SK-N-SH (cell line): ENCODE data around the gene CDH19. TPM values are rescaled to one million over a fixed set of nuclear protein-coding genes. Genes with fewer than 3 reads are reported as not detected.

ENCODE experiments used
- CTCF ChIA-PET: fragments of 300-600, 350-600 bp; formaldehyde crosslinking; extraction: SDS; loops from one replicate; lab custom pipeline; 2021; lab: Yijun Ruan, JAX
- POLR2A ChIA-PET: fragments of 350-600 bp; sonication (Branson Sonifier 250); formaldehyde crosslinking; extraction: SDS; loops from one replicate; lab custom pipeline; 2020; ENCODE audit warnings: antibody characterized with exemption, inconsistent platforms; lab: Yijun Ruan, JAX
- DNase-seq: peaks from one replicate; pipeline ENCODE4 v3.0.0; 2012
- H2AFZ ChIP-seq: fragments of 200-600 bp; sonication (generic); 2 replicates; pipeline ENCODE4 v1.8.1; 2016; ENCODE audit warnings: antibody characterized with exemption, mild to moderate bottlenecking, low read depth
- H3F3A ChIP-seq: fragments of 200-600 bp; sonication (generic); replicated peaks from 2 replicates; pipeline ENCODE3; 2016; ENCODE audit warnings: antibody characterized with exemption, mild to moderate bottlenecking; ENCODE audit not compliant: insufficient read depth
- H3K27ac ChIP-seq, 2 experiments: fragments of 200-500 bp in 1 of 2; fragments of 200-600 bp in 1 of 2; sonication (Bioruptor generic) in 1 of 2; sonication (generic), shearing (Covaris generic) in 1 of 2; 2 replicates each; pipeline versions ENCODE4 v1.5.1 to v1.6.1; 2014 to 2016; ENCODE audit warnings: low read depth in 2 of 2, inconsistent platforms in 1 of 2, low read length in 1 of 2, mild to moderate bottlenecking in 1 of 2, mixed read lengths in 1 of 2
- H3K27me3 ChIP-seq: fragments of 200-600 bp; sonication (generic), shearing (Covaris generic); 2 replicates; pipeline ENCODE4 v1.6.1; 2016; ENCODE audit warnings: mixed run types; ENCODE audit not compliant: insufficient read depth
- H3K36me3 ChIP-seq, 2 experiments: fragments of 200-500 bp in 1 of 2; fragments of 200-600 bp in 1 of 2; sonication (Bioruptor generic) in 1 of 2; sonication (generic) in 1 of 2; replicated peaks in 1 of 2; 2 replicates each; pipeline versions ENCODE3 to v1.5.1; 2014 to 2016; ENCODE audit warnings: low read length in 1 of 2, mild to moderate bottlenecking in 1 of 2; ENCODE audit not compliant: insufficient read depth in 2 of 2, control insufficient read depth in 1 of 2
- H3K4me1 ChIP-seq, 2 experiments: fragments of 200-500 bp in 1 of 2; fragments of 200-600 bp in 1 of 2; sonication (Bioruptor generic) in 1 of 2; sonication (generic), shearing (Covaris generic) in 1 of 2; 2 replicates each; pipeline versions ENCODE4 v1.5.1 to v1.6.1; 2014 to 2016; ENCODE audit warnings: low read depth in 1 of 2, low read length in 1 of 2, mixed run types in 1 of 2; ENCODE audit not compliant: insufficient read depth in 2 of 2, control insufficient read depth in 1 of 2
- H3K4me2 ChIP-seq: fragments of 200-600 bp; sonication (generic), shearing (Covaris generic); 2 replicates; pipeline ENCODE4 v1.6.1; 2017; ENCODE audit warnings: mixed run types
- H3K4me3 ChIP-seq, 2 experiments: fragments of 200-500 bp in 1 of 2; fragments of 200-600 bp in 1 of 2; sonication (Bioruptor generic) in 1 of 2; sonication (generic), shearing (Covaris generic) in 1 of 2; 2 replicates each; pipeline versions ENCODE4 v1.5.1 to v1.8.1; 2014 to 2016; ENCODE audit warnings: low read depth in 2 of 2, inconsistent platforms in 1 of 2, low read length in 1 of 2, mild to moderate bottlenecking in 1 of 2, mixed read lengths in 1 of 2, moderate library complexity in 1 of 2
- H3K79me2 ChIP-seq: fragments of 200-600 bp; sonication (generic); 2 replicates; pipeline ENCODE4 v1.8.1; 2017; ENCODE audit warnings: mild to moderate bottlenecking; ENCODE audit not compliant: insufficient read depth
- H3K9ac ChIP-seq: fragments of 200-600 bp; sonication (generic); 2 replicates; pipeline ENCODE4 v1.6.1; 2017; ENCODE audit warnings: mixed run types
- H3K9me2 ChIP-seq: fragments of 200-600 bp; sonication (generic); 2 replicates; pipeline ENCODE4 v1.6.1; 2017; ENCODE audit warnings: mixed run types
- H3K9me3 ChIP-seq: fragments of 200-600 bp; sonication (generic); 2 replicates; pipeline ENCODE4 v1.6.1; 2017; ENCODE audit warnings: mixed run types, mild to moderate bottlenecking, moderate library complexity
- H4K20me1 ChIP-seq: fragments of 200-600 bp; sonication (generic); 2 replicates; pipeline ENCODE4 v1.6.1; 2017; ENCODE audit warnings: mild to moderate bottlenecking, mixed run types; ENCODE audit not compliant: insufficient read depth
- ELF1 ChIP-seq: IDR thresholded peaks from 2 replicates; pipeline ENCODE4 v1.4.0; 2012
- EZH2phosphoT487 ChIP-seq: fragments of 200-600 bp; sonication (generic); IDR thresholded peaks from 2 replicates; pipeline ENCODE4 v1.6.1; 2017; ENCODE audit warnings: low read depth, mixed run types, mild to moderate bottlenecking, antibody characterized with exemption, moderate library complexity, borderline replicate concordance
- FOSL2 ChIP-seq: IDR thresholded peaks from 2 replicates; pipeline ENCODE4 v1.4.0; 2012; ENCODE audit warnings: low read depth, mild to moderate bottlenecking, moderate library complexity, borderline replicate concordance
- FOXJ3 ChIP-seq: sonication (generic); formaldehyde crosslinking; IDR thresholded peaks from 2 replicates; pipeline ENCODE4 v1.5.1; 2020; ENCODE audit warnings: mild to moderate bottlenecking, missing genetic modification reagents
- GABPA ChIP-seq: IDR thresholded peaks from 2 replicates; pipeline ENCODE4 v1.4.0; 2012; ENCODE audit warnings: low read depth, mild to moderate bottlenecking
- GATA2 ChIP-seq: sonication (generic); formaldehyde crosslinking; IDR thresholded peaks from 2 replicates; pipeline ENCODE4 v1.5.0; 2020; ENCODE audit warnings: mild to moderate bottlenecking, missing genetic modification reagents
- RCOR1 ChIP-seq: fragments of 150-350 bp; IDR thresholded peaks from 2 replicates; pipeline ENCODE4 v1.6.1; 2017; ENCODE audit warnings: antibody characterized with exemption, low read length
- RFX5 ChIP-seq: IDR thresholded peaks from 2 replicates; pipeline ENCODE4 v1.6.1; 2012; ENCODE audit warnings: mild to moderate bottlenecking, improper control_type of control experiment, low read length
- SMC3 ChIP-seq: IDR thresholded peaks from 2 replicates; pipeline ENCODE4 v1.6.1; 2012; ENCODE audit warnings: low read depth, low read length, improper control_type of control experiment
- TAF1 ChIP-seq: IDR thresholded peaks from 2 replicates; pipeline ENCODE4 v1.6.1; 2012; ENCODE audit warnings: low read depth, mild to moderate bottlenecking, low read length, moderate library complexity, borderline replicate concordance
- TEAD4 ChIP-seq: IDR thresholded peaks from 2 replicates; pipeline ENCODE4 v1.4.0; 2012; ENCODE audit warnings: mild to moderate bottlenecking, borderline replicate concordance; ENCODE audit not compliant: insufficient read depth
- YY1 ChIP-seq: IDR thresholded peaks from 2 replicates; pipeline ENCODE4 v1.4.0; 2012; ENCODE audit warnings: low read depth, mild to moderate bottlenecking
- WGBS: methylation state at CpG from one replicate; pipeline ENCODE4 v1.1.6; 2017; ENCODE audit warnings: low lambda C conversion rate; 5-methylcytosine and 5-hydroxymethylcytosine counted together
- polyA plus RNA-seq, 3 experiments: library from polyadenylated mRNA; depleted of rRNA; stranded (reverse); fragments of >200 nt; gene quantifications; 2 replicates each; pipeline ENCODE4 v1.2.3, GENCODE V29; 2012
- TF ChIP-seq, protein P1 (sequence below): IDR thresholded peaks from 2 replicates; pipeline ENCODE4 v1.6.1; 2012; ENCODE audit warnings: mild to moderate bottlenecking, low read depth, low read length, moderate library complexity
- TF ChIP-seq, protein P2 (sequence below): IDR thresholded peaks from 2 replicates; pipeline ENCODE4 v1.4.0; 2012; ENCODE audit warnings: low read depth, borderline replicate concordance
- TF ChIP-seq, protein P3 (sequence below): fragments of 150-350 bp; IDR thresholded peaks from 2 replicates; pipeline ENCODE4 v1.6.1; 2016; ENCODE audit warnings: mild to moderate bottlenecking, low read depth, low read length
- TF ChIP-seq, protein P4 (sequence below): IDR thresholded peaks from 2 replicates; pipeline ENCODE4 v1.4.0; 2012; ENCODE audit warnings: low read depth
- TF ChIP-seq, protein P5 (sequence below): fragments of 200-600 bp; sonication (generic); IDR thresholded peaks from 2 replicates; pipeline ENCODE4 v1.6.1; 2017; ENCODE audit warnings: antibody characterized with exemption, mild to moderate bottlenecking, moderate library complexity

The CDH19 gene
- polyA plus RNA-seq, 1 of the 3 experiments (the other 2 are of a cell fraction): not detected

DNA sequence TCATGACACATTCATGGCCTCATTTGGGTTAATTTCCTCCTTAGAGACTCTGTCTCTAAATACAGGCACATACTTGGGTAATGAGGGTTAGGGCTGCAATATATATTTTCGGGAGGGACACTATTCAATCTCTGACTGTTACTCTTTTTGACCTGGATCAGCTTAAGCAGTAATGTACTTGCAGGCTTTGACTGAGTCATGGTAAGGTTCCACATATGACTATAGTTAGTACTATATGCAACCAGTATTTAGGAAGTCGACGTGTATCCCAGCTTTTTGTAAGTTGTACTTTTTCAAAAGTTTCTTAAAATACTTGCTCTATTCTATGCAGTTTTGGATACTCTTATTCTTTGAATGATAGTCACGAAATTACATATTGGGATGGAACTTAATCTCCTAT is 37.2 kb upstream of the CDH19 start:
- H3K4me3 ChIP-seq: no peak overlapping the region
- DNase-seq: no peak
- H2AFZ ChIP-seq: no peak overlapping the region
- H3K9me2 ChIP-seq: no peaks in the 10 kb centered on the region
- POLR2A ChIA-PET: no interaction called here
- H4K20me1 ChIP-seq: no peaks in the 10 kb centered on the region
- H3K79me2 ChIP-seq: no peaks in the 10 kb centered on the region
- no peak for TF ChIP-seq SMC3
- TF ChIP-seq TEAD4: no peak
- TF ChIP-seq, protein P1, sequence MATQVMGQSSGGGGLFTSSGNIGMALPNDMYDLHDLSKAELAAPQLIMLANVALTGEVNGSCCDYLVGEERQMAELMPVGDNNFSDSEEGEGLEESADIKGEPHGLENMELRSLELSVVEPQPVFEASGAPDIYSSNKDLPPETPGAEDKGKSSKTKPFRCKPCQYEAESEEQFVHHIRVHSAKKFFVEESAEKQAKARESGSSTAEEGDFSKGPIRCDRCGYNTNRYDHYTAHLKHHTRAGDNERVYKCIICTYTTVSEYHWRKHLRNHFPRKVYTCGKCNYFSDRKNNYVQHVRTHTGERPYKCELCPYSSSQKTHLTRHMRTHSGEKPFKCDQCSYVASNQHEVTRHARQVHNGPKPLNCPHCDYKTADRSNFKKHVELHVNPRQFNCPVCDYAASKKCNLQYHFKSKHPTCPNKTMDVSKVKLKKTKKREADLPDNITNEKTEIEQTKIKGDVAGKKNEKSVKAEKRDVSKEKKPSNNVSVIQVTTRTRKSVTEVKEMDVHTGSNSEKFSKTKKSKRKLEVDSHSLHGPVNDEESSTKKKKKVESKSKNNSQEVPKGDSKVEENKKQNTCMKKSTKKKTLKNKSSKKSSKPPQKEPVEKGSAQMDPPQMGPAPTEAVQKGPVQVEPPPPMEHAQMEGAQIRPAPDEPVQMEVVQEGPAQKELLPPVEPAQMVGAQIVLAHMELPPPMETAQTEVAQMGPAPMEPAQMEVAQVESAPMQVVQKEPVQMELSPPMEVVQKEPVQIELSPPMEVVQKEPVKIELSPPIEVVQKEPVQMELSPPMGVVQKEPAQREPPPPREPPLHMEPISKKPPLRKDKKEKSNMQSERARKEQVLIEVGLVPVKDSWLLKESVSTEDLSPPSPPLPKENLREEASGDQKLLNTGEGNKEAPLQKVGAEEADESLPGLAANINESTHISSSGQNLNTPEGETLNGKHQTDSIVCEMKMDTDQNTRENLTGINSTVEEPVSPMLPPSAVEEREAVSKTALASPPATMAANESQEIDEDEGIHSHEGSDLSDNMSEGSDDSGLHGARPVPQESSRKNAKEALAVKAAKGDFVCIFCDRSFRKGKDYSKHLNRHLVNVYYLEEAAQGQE: no peak
- TF ChIP-seq, protein P2, sequence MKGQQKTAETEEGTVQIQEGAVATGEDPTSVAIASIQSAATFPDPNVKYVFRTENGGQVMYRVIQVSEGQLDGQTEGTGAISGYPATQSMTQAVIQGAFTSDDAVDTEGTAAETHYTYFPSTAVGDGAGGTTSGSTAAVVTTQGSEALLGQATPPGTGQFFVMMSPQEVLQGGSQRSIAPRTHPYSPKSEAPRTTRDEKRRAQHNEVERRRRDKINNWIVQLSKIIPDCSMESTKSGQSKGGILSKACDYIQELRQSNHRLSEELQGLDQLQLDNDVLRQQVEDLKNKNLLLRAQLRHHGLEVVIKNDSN: no peak
- TF ChIP-seq YY1: no peak
- no peak for TF ChIP-seq FOSL2
- TF ChIP-seq, protein P3, sequence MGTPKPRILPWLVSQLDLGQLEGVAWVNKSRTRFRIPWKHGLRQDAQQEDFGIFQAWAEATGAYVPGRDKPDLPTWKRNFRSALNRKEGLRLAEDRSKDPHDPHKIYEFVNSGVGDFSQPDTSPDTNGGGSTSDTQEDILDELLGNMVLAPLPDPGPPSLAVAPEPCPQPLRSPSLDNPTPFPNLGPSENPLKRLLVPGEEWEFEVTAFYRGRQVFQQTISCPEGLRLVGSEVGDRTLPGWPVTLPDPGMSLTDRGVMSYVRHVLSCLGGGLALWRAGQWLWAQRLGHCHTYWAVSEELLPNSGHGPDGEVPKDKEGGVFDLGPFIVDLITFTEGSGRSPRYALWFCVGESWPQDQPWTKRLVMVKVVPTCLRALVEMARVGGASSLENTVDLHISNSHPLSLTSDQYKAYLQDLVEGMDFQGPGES: no peak
- TF ChIP-seq GABPA: no peak
- TF ChIP-seq, protein P4, sequence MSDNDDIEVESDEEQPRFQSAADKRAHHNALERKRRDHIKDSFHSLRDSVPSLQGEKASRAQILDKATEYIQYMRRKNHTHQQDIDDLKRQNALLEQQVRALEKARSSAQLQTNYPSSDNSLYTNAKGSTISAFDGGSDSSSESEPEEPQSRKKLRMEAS: no peak
- TF ChIP-seq RFX5: no peak
- TF ChIP-seq, protein P5, sequence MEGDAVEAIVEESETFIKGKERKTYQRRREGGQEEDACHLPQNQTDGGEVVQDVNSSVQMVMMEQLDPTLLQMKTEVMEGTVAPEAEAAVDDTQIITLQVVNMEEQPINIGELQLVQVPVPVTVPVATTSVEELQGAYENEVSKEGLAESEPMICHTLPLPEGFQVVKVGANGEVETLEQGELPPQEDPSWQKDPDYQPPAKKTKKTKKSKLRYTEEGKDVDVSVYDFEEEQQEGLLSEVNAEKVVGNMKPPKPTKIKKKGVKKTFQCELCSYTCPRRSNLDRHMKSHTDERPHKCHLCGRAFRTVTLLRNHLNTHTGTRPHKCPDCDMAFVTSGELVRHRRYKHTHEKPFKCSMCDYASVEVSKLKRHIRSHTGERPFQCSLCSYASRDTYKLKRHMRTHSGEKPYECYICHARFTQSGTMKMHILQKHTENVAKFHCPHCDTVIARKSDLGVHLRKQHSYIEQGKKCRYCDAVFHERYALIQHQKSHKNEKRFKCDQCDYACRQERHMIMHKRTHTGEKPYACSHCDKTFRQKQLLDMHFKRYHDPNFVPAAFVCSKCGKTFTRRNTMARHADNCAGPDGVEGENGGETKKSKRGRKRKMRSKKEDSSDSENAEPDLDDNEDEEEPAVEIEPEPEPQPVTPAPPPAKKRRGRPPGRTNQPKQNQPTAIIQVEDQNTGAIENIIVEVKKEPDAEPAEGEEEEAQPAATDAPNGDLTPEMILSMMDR: no peak
- no peak for TF ChIP-seq EZH2phosphoT487
- TF ChIP-seq FOXJ3 (CRISPR knock-in tag): no peak
- no peak for TF ChIP-seq RCOR1
- TF ChIP-seq GATA2 (CRISPR knock-in tag): no peak
- no peak for TF ChIP-seq TAF1
- no peak for TF ChIP-seq ELF1
- TF ChIP-seq, all 33 proteins: peak for 0
- H3K36me3 ChIP-seq: no peaks in the 10 kb centered on the region
- H3K27ac ChIP-seq: no peak overlapping the region
- H3K27me3 ChIP-seq: no peaks in the 10 kb centered on the region
- CTCF ChIA-PET: interaction anchor here (0.9 kb wide), 1 partner anchor 25 kb away, joined by 3 read pairs; no protein-coding TSS in a partner anchor
- H3K9ac ChIP-seq: no peak overlapping the region
- no peak overlapping the region for H3K4me2 ChIP-seq
- WGBS: 54% methylated on average over 4 of the region's 4 CpGs
- H3K4me1 ChIP-seq: no peaks in the 10 kb centered on the region
- H3F3A ChIP-seq: no peaks in the 10 kb centered on the region
- H3K9me3 ChIP-seq: no peaks in the 10 kb centered on the region; the same call in 1 of the 2 replicates
